ENCODE data around the gene STRA6.

- TF ChIP-seq POLR2A (IDR thresholded peaks at IDR 0.05): no peak
- TF ChIP-seq CTCF (IDR thresholded peaks at IDR 0.05): no peak
These were observed 37.1 kb downstream of the STRA6 start for GRCh38 chr15:74165461-74165860.
